ENCODE results near the gene PPP3CB. TPM values are rescaled to one million over a fixed set of nuclear protein-coding genes. Genes with fewer than 3 reads are reported as not detected.
A peak's percentile ranks its signal among the peaks of the same experiment; 100 is the strongest.

PPP3CB gene
- total RNA-seq, 1 donor from 2014 or later: 29.2 TPM

DNA sequence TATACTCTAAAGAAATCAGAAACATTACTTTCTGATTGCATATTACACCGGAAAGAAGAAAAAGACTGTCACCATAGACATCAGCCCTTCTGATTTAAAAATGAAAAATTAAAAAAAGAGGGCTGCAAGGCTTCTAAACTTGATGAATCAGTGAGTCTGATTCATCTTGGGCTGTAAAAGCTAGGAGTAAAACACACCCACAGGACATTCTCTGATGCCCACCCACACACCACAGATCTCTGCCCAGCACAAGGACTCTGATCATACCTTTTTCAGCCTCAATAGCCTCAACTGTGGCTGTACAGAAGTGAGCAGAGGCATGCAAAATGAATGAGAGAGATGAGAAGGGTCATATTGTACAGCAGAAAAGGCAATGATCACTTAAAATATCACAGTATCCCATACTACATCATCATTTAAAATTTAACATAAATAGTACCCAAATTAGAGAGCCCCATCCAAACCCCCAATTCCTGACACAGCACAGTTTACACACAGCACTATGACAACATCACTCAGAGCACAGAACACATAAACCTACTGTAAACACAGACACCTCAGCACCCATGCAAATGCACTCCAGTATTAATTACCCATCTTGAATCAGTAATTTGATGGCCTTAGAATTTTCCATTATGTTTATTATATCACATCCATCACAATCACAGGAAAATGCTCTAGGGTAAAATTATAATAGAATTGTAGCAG is 56.1 kb downstream of the PPP3CB start:
- no peaks in the 10 kb centered on the region for H3K27me3 Mint-ChIP-seq (ENCODE audit: low read depth, unreplicated experiment)
- no peaks in the 10 kb centered on the region for H3K36me3 Mint-ChIP-seq (ENCODE audit: low read depth, unreplicated experiment)
- peaks cover 15% of the 10 kb centered on the region for H3K4me1 Mint-ChIP-seq (ENCODE audit: low read depth, unreplicated experiment)
- Histone ChIP-seq H3K4me1 (ENCODE audit: insufficient read depth, low read length) (peaks cover 12% of the 10 kb centered on the region), H3K4me3 (ENCODE audit: insufficient read depth, low read depth, low read length) (no peak overlapping the region), H3K9ac (ENCODE audit: low read length) (no peak overlapping the region), H3K27me3 (ENCODE audit: insufficient read depth, low read length) (no peaks in the 10 kb centered on the region), H4K20me1 (ENCODE audit: insufficient read depth, low read length) (no peaks in the 10 kb centered on the region), H3K9me3 (ENCODE audit: insufficient read depth, low read depth, low read length) (no peaks in the 10 kb centered on the region), H3K27ac (ENCODE audit: low read depth, low read length) (no peak overlapping the region), H3K79me2 (ENCODE audit: insufficient read depth, low read length) (no peaks in the 10 kb centered on the region), H2AFZ (ENCODE audit: low read depth, low read length) (no peak overlapping the region), H3K36me3 (ENCODE audit: insufficient read depth, low read length) (peaks cover 27% of the 10 kb centered on the region), H3K4me2 (ENCODE audit: low read length) (peak overlapping the region; percentile 39)
- DNase-seq (ENCODE audit: low read depth) (peak; percentile 71), FAIRE-seq (peak; percentile 96)
- H3K27ac Mint-ChIP-seq (ENCODE audit: unreplicated experiment): peak overlapping the region; percentile 12
- H3K4me3 Mint-ChIP-seq (ENCODE audit: unreplicated experiment): no peak overlapping the region
- TF ChIP-seq EZH2 (IDR thresholded peaks at IDR 0.05; ENCODE audit: insufficient read depth, low read length): no peak
- TF ChIP-seq, protein P1, sequence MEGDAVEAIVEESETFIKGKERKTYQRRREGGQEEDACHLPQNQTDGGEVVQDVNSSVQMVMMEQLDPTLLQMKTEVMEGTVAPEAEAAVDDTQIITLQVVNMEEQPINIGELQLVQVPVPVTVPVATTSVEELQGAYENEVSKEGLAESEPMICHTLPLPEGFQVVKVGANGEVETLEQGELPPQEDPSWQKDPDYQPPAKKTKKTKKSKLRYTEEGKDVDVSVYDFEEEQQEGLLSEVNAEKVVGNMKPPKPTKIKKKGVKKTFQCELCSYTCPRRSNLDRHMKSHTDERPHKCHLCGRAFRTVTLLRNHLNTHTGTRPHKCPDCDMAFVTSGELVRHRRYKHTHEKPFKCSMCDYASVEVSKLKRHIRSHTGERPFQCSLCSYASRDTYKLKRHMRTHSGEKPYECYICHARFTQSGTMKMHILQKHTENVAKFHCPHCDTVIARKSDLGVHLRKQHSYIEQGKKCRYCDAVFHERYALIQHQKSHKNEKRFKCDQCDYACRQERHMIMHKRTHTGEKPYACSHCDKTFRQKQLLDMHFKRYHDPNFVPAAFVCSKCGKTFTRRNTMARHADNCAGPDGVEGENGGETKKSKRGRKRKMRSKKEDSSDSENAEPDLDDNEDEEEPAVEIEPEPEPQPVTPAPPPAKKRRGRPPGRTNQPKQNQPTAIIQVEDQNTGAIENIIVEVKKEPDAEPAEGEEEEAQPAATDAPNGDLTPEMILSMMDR (IDR thresholded peaks at IDR 0.05; ENCODE audit: insufficient read depth, low read depth, low read length): no peak
- H3K9me3 Mint-ChIP-seq (ENCODE audit: unreplicated experiment): no peaks in the 10 kb centered on the region

DNA sequence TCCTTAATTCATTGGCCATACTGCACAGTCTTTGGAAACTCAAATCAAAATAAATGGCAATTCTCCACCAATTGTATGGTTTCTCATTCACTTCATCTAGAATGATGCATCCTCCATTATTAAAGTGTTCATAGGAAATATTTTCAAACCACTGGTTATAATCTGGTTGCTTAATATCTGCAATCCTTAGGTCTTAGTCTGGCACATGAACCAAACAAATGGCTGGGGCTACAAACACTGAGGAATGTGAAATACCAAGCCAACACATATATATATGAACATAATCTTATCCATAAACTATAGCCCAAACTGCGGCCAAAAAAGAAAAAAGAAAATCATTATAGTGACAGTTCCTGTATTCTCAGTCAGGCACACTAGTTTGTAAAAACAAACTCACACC is 56.8 kb downstream of the PPP3CB start:
- Histone ChIP-seq H3K9me3 (ENCODE audit: insufficient read depth, low read depth, low read length) (no peaks in the 10 kb centered on the region), H3K79me2 (ENCODE audit: insufficient read depth, low read length) (no peaks in the 10 kb centered on the region), H2AFZ (ENCODE audit: low read depth, low read length) (no peak overlapping the region), H3K27me3 (ENCODE audit: insufficient read depth, low read length) (no peaks in the 10 kb centered on the region), H3K36me3 (ENCODE audit: insufficient read depth, low read length) (peaks cover 21% of the 10 kb centered on the region), H4K20me1 (ENCODE audit: insufficient read depth, low read length) (no peaks in the 10 kb centered on the region), H3K4me1 (ENCODE audit: insufficient read depth, low read length) (peaks cover 12% of the 10 kb centered on the region), H3K27ac (ENCODE audit: low read depth, low read length) (no peak overlapping the region), H3K9ac (ENCODE audit: low read length) (no peak overlapping the region), H3K4me3 (ENCODE audit: insufficient read depth, low read depth, low read length) (no peak overlapping the region), H3K4me2 (ENCODE audit: low read length) (peak overlapping the region; percentile 39)
- FAIRE-seq: no peak
- H3K27me3 Mint-ChIP-seq (ENCODE audit: low read depth, unreplicated experiment): no peaks in the 10 kb centered on the region
- H3K4me3 Mint-ChIP-seq (ENCODE audit: unreplicated experiment): no peak overlapping the region
- no peak for TF ChIP-seq EZH2 (IDR thresholded peaks at IDR 0.05; ENCODE audit: insufficient read depth, low read length)
- TF ChIP-seq, protein P1 (IDR thresholded peaks at IDR 0.05; ENCODE audit: insufficient read depth, low read depth, low read length): no peak
- peaks cover 15% of the 10 kb centered on the region for H3K4me1 Mint-ChIP-seq (ENCODE audit: low read depth, unreplicated experiment)
- no peaks in the 10 kb centered on the region for H3K36me3 Mint-ChIP-seq (ENCODE audit: low read depth, unreplicated experiment)
- H3K27ac Mint-ChIP-seq (ENCODE audit: unreplicated experiment): no peak overlapping the region
- H3K9me3 Mint-ChIP-seq (ENCODE audit: unreplicated experiment): no peaks in the 10 kb centered on the region
- peak; percentile 16 for DNase-seq (ENCODE audit: low read depth)

DNA sequence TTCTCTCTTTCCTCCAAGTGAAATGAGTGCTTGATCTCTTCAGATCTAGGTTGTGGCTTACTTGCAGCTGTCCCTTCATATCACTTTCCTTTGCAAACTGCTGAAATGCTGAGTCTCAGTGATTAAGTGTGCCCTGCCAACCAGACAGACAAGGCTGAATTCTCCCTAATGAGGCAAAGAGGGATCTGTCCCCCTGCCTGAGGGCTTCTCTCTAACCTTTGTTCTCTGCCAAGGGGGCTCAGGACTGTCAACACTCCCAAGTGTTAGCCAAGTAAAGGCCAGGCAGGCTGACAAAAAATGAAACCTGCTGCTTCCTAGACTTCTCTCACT is 62.3 kb downstream of the PPP3CB start, which contains the start of gene MSS51:
TSS of gene MSS51 (minus strand) at position 24 of the 330 bp plus-strand sequence. CDS start 5,277 bp downstream, outside the sequence.
- no peak within 1 kb of the TSS for H2AFZ ChIP-seq (ENCODE audit: low read depth, low read length)
- peaks cover 6% of the 10 kb centered on the region for H3K36me3 Mint-ChIP-seq (ENCODE audit: low read depth, unreplicated experiment)
- H3K27me3 ChIP-seq (ENCODE audit: insufficient read depth, low read length): no peaks in the 10 kb centered on the region
- no peak within 1 kb of the TSS for H3K9ac ChIP-seq (ENCODE audit: low read length)
- no peak within 1 kb of the TSS for H3K27ac ChIP-seq (ENCODE audit: low read depth, low read length)
- H3K9me3 Mint-ChIP-seq (ENCODE audit: unreplicated experiment): no peaks in the 10 kb centered on the region
- peaks cover 13% of the 10 kb centered on the region for H3K36me3 ChIP-seq (ENCODE audit: insufficient read depth, low read length)
- H3K27me3 Mint-ChIP-seq (ENCODE audit: low read depth, unreplicated experiment): no peaks in the 10 kb centered on the region
- no peak for FAIRE-seq
- H3K79me2 ChIP-seq (ENCODE audit: insufficient read depth, low read length): no peaks in the 10 kb centered on the region
- no peaks in the 10 kb centered on the region for H3K9me3 ChIP-seq (ENCODE audit: insufficient read depth, low read depth, low read length)
- no peaks in the 10 kb centered on the region for H4K20me1 ChIP-seq (ENCODE audit: insufficient read depth, low read length)
- DNase-seq (ENCODE audit: low read depth): no peak
- H3K4me3 Mint-ChIP-seq (ENCODE audit: unreplicated experiment): no peak within 1 kb of the TSS
- H3K4me2 ChIP-seq (ENCODE audit: low read length): no peak within 1 kb of the TSS
- no peaks in the 10 kb centered on the region for H3K4me1 Mint-ChIP-seq (ENCODE audit: low read depth, unreplicated experiment)
- no peaks in the 10 kb centered on the region for H3K4me1 ChIP-seq (ENCODE audit: insufficient read depth, low read length)
- no peak within 1 kb of the TSS for H3K4me3 ChIP-seq (ENCODE audit: insufficient read depth, low read depth, low read length)
- H3K27ac Mint-ChIP-seq (ENCODE audit: unreplicated experiment): no peak within 1 kb of the TSS
- TF ChIP-seq, protein P1 (IDR thresholded peaks at IDR 0.05; ENCODE audit: insufficient read depth, low read depth, low read length): no peak
- TF ChIP-seq EZH2 (IDR thresholded peaks at IDR 0.05; ENCODE audit: insufficient read depth, low read length): no peak
